A549 (cell line): ENCODE results near the gene RNPS1. TPM values are rescaled to one million over a fixed set of nuclear protein-coding genes. Genes with fewer than 3 reads are reported as not detected.

Source experiments
- ATAC-seq, 2 experiments: fragments of 200-7000 bp in 1 of 2; fragments of >200 bp in 1 of 2; cut with Nextera tagmentation in 1 of 2; cut with Tn5 transposase in 1 of 2; 3 replicates each; pipeline versions ENCODE4 v1.8.0 to v1.9.1; 2018 to 2020; ENCODE audit warnings: mild to moderate bottlenecking in 1 of 2, moderate library complexity in 1 of 2
- CTCF ChIA-PET: fragments of 300-600 bp; sonication (Branson Sonifier 250); formaldehyde crosslinking; extraction: SDS; loops from one replicate; lab custom pipeline; 2021; ENCODE audit warnings: antibody characterized with exemption, inconsistent platforms; lab: Yijun Ruan, JAX
- POLR2A ChIA-PET: fragments of 350-600 bp; formaldehyde crosslinking; extraction: SDS; loops from one replicate; lab custom pipeline; 2021; ENCODE audit warnings: antibody characterized with exemption, inconsistent platforms; lab: Yijun Ruan, JAX
- DNase-seq, 2 experiments: peaks; one replicate each; pipeline versions ENCODE4 v3.0.0 to v3.0.0-alpha.2; 2011 to 2016; ENCODE audit warnings: low read depth in 1 of 2, low spot score in 1 of 2
- FAIRE-seq: peaks from 2 replicates; lab custom pipeline; 2011; peaks lifted over from hg19 to GRCh38; lab: Jason Lieb, UNC
- H3K27ac ChIP-seq, 2 experiments: fragments of >200 bp; sonication (Bioruptor Twin); formaldehyde crosslinking; 3 replicates each; pipeline ENCODE4 v1.5.1; 2016 to 2017
- H3K4me1 ChIP-seq: fragments of >200 bp; sonication (Bioruptor Twin); formaldehyde crosslinking; 3 replicates; pipeline ENCODE4 v1.6.1; 2016
- H3K4me2 ChIP-seq: fragments of >200 bp; sonication (Bioruptor Twin); formaldehyde crosslinking; 3 replicates; pipeline ENCODE4 v1.6.1; 2016
- H3K4me3 ChIP-seq: fragments of >200 bp; sonication (Bioruptor Twin); formaldehyde crosslinking; 3 replicates; pipeline ENCODE4 v1.5.1; 2016
- H3K9me3 ChIP-seq: fragments of >200 bp; sonication (Bioruptor Twin); formaldehyde crosslinking; 3 replicates; pipeline ENCODE4 v1.6.1; 2016
- CBX8 ChIP-seq: fragments of 200-600 bp; sonication (generic); IDR thresholded peaks from 2 replicates; pipeline ENCODE4 v1.6.1; 2016
- JUN ChIP-seq, 2 experiments: fragments of >200 bp; sonication (Bioruptor Twin); formaldehyde crosslinking; IDR thresholded peaks; 2 replicates in 1 of 2; 3 replicates in 1 of 2; pipeline ENCODE4 v1.6.1; 2016 to 2017
- MYC ChIP-seq: IDR thresholded peaks from 2 replicates; pipeline ENCODE4 v1.6.1; 2012; ENCODE audit warnings: mild to moderate bottlenecking, inconsistent platforms, low read length, improper control_type of control experiment, borderline replicate concordance
- PBX3 ChIP-seq: IDR thresholded peaks from 2 replicates; pipeline ENCODE4 v1.6.1; 2012
- POLR2AphosphoS2 ChIP-seq: conservative IDR thresholded peaks from 2 replicates; pipeline ENCODE4 v1.6.1; 2012; ENCODE audit warnings: low read length, improper control_type of control experiment, inconsistent platforms
- RAD21 ChIP-seq, 2 experiments: fragments of >200 bp in 1 of 2; sonication (Bioruptor Twin) in 1 of 2; formaldehyde crosslinking in 1 of 2; IDR thresholded peaks in 1 of 2; conservative IDR thresholded peaks in 1 of 2; 2 replicates in 1 of 2; 3 replicates in 1 of 2; pipeline ENCODE4 v1.6.1; 2012 to 2018; ENCODE audit warnings: inconsistent platforms in 1 of 2
- RARB ChIP-seq: fragments of 250-450 bp; sonication (Bioruptor Pico); IDR thresholded peaks from 2 replicates; pipeline ENCODE4 v1.8.0; 2021; ENCODE audit warnings: mild to moderate bottlenecking, moderate library complexity
- REST ChIP-seq: fragments of 200-600 bp; sonication (generic); IDR thresholded peaks from 2 replicates; pipeline ENCODE4 v1.6.1; 2016; ENCODE audit warnings: antibody characterized with exemption, mild to moderate bottlenecking, moderate library complexity
- SMC3 ChIP-seq: fragments of >200 bp; sonication (Bioruptor Twin); formaldehyde crosslinking; IDR thresholded peaks from 3 replicates; pipeline ENCODE4 v1.6.1; 2018; ENCODE audit warnings: inconsistent platforms
- WGBS: methylation state at CpG from one replicate; pipeline ENCODE4 v1.1.6; 2017; ENCODE audit errors: missing lambda C conversion rate; 5-methylcytosine and 5-hydroxymethylcytosine counted together
- polyA plus RNA-seq, 4 experiments: library from polyadenylated mRNA; depleted of rRNA in 3 of 4; stranded (reverse); fragments of >200 nt; fragmentation: RNase III in 1 of 4; extraction: RNeasy Plus Mini Kit Qiagen cat#74134 plus additional on column Dnase treatment in 1 of 4; gene quantifications; 2 replicates in 3 of 4; 3 replicates in 1 of 4; pipeline ENCODE4 v1.2.3, GENCODE V29; 2011 to 2017
- TF ChIP-seq, protein P1 (sequence below): fragments of 450-650 bp; IDR thresholded peaks from 2 replicates; pipeline ENCODE4 v1.6.1; 2014; ENCODE audit warnings: antibody characterized with exemption

The RNPS1 gene
- polyA plus RNA-seq, 2 of the 4 experiments (the other 2 are of a cell fraction) = 183 to 200 TPM

- H3K9me3 ChIP-seq = no peaks in the 10 kb centered on the region
- POLR2A ChIA-PET = interaction anchor here (1.1 kb wide), 1 partner anchor 57 kb away, joined by 3 read pairs; the partner anchor contains the start of gene TRAF7
- ATAC-seq (no peak), FAIRE-seq (no peak)
- peak overlapping the region; percentile 100 for H3K4me2 ChIP-seq
- H3K4me1 ChIP-seq = peaks cover 30% of the 10 kb centered on the region
- H3K4me3 ChIP-seq = peak overlapping the region; percentile 98
- CTCF ChIA-PET = interaction anchor here (1.0 to 1.3 kb wide), 3 partner anchors 13 to 288 kb away, joined by 3 read pairs; no protein-coding TSS in a partner anchor
- 57% methylated on average over 18 of the region's 19 CpGs for WGBS
- TF ChIP-seq JUN (IDR thresholded peaks at IDR 0.05) (no peak; a peak in 1 of 5 replicates), MYC (no peak), REST (no peak), POLR2AphosphoS2 (no peak)
- TF ChIP-seq, all 56 proteins: peak for 0
- H3K27ac ChIP-seq = peak overlapping the region in 1 of 2 experiments; percentile 95; a peak in 3 of 6 replicates
- no peak for DNase-seq
Measured at GRCh38 chr16:2212362-2213324, 55.3 kb downstream of the RNPS1 start.

DNA sequence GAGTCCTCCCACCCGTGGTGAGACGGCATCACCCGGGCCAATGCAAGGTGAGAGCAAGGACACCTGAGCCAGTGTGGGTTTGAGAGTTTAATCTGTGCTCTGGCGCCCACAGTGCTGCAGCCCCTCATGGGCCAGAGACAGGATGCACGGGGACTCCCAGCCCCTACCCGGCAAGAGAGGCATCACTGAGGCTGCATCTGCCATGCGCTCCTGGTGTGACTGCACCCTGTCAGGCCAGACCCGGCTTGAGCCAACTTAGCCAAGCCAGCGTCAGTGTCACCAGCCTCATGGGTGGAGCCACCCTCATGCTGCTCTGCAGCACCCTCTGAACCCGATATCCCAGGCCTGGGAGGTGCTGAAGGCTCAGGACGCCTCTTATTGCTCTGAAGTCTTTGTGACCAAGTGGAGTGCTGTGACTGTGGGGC lies 56.0 kb downstream of the RNPS1 start:
- Histone ChIP-seq H3K4me3 (no peak overlapping the region), H3K4me1 (peaks cover 30% of the 10 kb centered on the region), H3K27ac (peak overlapping the region in 1 of 2 experiments; percentile 15; a peak in 2 of 6 replicates), H3K4me2 (peak overlapping the region; percentile 100), H3K9me3 (no peaks in the 10 kb centered on the region)
- TF ChIP-seq CBX8 (no peak), RARB (CRISPR knock-in tag) (no peak), PBX3 (peak; percentile 21; the same call in 1 of the 2 replicates)
- WGBS = 86% methylated on average over 11 of the region's 11 CpGs
- ChIA-PET CTCF (interaction anchor here (0.8 to 1.3 kb wide), 4 partner anchors 14 to 289 kb away, joined by 3 to 6 read pairs (median 3); no protein-coding TSS in a partner anchor), POLR2A (interaction anchor here (1.8 kb wide), 1 partner anchor 57 kb away, joined by 8 read pairs; the partner anchor contains the start of gene TRAF7)
- ATAC-seq (no peak), DNase-seq (no peak), FAIRE-seq (no peak)

DNA sequence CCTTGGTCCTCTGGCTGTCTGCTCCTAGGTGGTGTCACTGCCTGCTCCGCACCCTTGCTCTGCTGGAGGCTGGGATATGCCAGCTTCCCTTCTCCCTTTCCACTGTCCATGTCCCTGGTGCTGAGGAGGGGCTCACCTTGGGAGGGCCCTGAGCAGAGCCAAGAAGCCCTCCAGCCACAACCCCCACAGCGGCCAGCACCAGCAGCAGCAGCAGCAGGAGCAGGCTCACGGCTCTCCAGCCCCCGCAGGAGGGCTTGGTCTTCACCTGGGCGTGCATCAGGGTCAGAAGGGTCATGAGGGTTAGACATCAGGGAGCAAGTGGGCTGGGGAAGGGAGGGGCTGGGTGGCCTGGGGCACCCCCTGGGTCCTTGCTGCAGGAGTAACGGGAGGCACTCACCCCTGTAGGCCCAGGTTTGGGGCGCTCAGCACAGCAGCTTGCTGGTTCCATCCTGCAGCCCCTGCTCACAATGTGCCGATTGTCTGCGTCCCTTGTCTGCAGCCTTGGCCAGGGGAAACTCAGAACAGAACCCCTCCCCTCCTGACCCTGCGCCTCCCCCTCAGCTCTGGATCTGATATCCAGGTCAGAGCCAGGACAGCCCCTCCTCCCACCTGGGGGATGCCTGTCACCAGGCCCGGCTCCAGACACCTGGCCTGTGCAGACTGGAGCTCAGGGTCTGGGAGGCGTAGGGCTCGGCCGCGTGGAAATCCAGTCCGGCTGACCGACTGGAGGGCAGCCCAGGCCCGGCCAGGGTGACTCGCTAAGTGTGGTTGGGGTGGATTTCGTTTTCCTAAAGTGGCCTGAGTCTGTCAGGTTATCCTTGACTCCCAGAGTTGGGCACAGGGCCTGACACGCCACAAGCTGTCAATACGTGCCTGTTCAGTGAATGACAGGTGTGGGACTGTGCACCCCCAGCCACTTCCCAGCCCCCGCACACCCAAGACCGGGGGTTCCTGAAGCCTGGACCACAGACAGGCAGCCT lies 57.2 kb downstream of the RNPS1 start, which contains the start of gene BRICD5:
Gene BRICD5 (minus strand): TSS at position 478 of the 980 bp plus-strand sequence. CDS start 30 bp downstream, at position 448.
- ATAC-seq = no peak
- no peak for FAIRE-seq
- 75% methylated on average over 14 of the region's 24 CpGs for WGBS
- TF ChIP-seq PBX3 (peak; percentile 9), SMC3 (no peak), JUN (IDR thresholded peaks at IDR 0.05) (peak in 1 of 2 experiments; percentile 15; a peak in 1 of 5 replicates), RAD21 (conservative IDR thresholded peaks at IDR 0.05 in 1 of 2, IDR thresholded peaks at IDR 0.05 in 1 of 2) (no peak)
- TF ChIP-seq, protein P1, sequence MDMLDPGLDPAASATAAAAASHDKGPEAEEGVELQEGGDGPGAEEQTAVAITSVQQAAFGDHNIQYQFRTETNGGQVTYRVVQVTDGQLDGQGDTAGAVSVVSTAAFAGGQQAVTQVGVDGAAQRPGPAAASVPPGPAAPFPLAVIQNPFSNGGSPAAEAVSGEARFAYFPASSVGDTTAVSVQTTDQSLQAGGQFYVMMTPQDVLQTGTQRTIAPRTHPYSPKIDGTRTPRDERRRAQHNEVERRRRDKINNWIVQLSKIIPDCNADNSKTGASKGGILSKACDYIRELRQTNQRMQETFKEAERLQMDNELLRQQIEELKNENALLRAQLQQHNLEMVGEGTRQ = no peak
- Histone ChIP-seq H3K4me3 (no peak within 1 kb of the TSS), H3K9me3 (no peaks in the 10 kb centered on the region), H3K27ac (peak within 1 kb of the TSS in 1 of 2 experiments; percentile 20; a peak in 1 of 6 replicates), H3K4me1 (peaks cover 31% of the 10 kb centered on the region), H3K4me2 (no peak within 1 kb of the TSS)
- DNase-seq = no peak
- POLR2A ChIA-PET = interaction anchor here (1.8 kb wide), 1 partner anchor 55 kb away, joined by 8 read pairs; the partner anchor contains the start of gene TRAF7
- CTCF ChIA-PET = interaction anchor here (0.8 to 4.8 kb wide), 2 partner anchors 16 kb away, joined by 6 to 28 read pairs; no protein-coding TSS in a partner anchor
